OCI-LY7 (cell line): ENCODE measurements around the gene ZNF70. TPM values are rescaled to one million over a fixed set of nuclear protein-coding genes. Genes with fewer than 3 reads are reported as not detected.

ENCODE experiments used
- BruUV-seq: library from RNA; stranded (reverse); fragments of 400-500 nt; replicated peaks from 2 replicates; lab custom pipeline; 2021; lab: Mats Ljungman, UMichigan
- CTCF ChIA-PET: fragments of 300-600 bp; sonication (Branson Sonifier 250); formaldehyde crosslinking; loops from one replicate; lab custom pipeline; 2022; ENCODE audit warnings: antibody characterized with exemption; ENCODE audit not compliant: unreplicated experiment; lab: Charles Lee
- POLR2A ChIA-PET: fragments of 300-600 bp; sonication (Branson Sonifier 250); formaldehyde crosslinking; loops from one replicate; lab custom pipeline; 2022; ENCODE audit warnings: antibody characterized with exemption; lab: Charles Lee
- DNase-seq: peaks from one replicate; pipeline ENCODE4 v3.0.0-alpha.2; 2015; ENCODE audit warnings: low spot score
- H2AFZ ChIP-seq: fragments of 200-600 bp; sonication (generic), shearing (Covaris generic); 2 replicates; pipeline ENCODE4 v1.6.1; 2014; ENCODE audit warnings: mild to moderate bottlenecking, antibody characterized with exemption, low read length, moderate library complexity
- H3K27ac ChIP-seq: fragments of 200-600 bp; sonication (generic); 2 replicates; pipeline ENCODE4 v1.5.1; 2014; ENCODE audit warnings: mixed run types, low read depth, mild to moderate bottlenecking, moderate library complexity, low read length, inconsistent platforms; ENCODE audit not compliant: poor library complexity, severe bottlenecking
- H3K36me3 ChIP-seq: fragments of 200-600 bp; sonication (generic); 2 replicates; pipeline ENCODE4 v1.6.1; 2014; ENCODE audit warnings: mild to moderate bottlenecking, antibody characterized with exemption, low read length, moderate library complexity, mixed read lengths; ENCODE audit not compliant: insufficient read depth
- H3K4me1 ChIP-seq: fragments of 200-600 bp; sonication (generic); 2 replicates; pipeline ENCODE4 v1.5.1; 2014; ENCODE audit warnings: mild to moderate bottlenecking, low read length; ENCODE audit not compliant: insufficient read depth, poor library complexity, severe bottlenecking
- H3K4me2 ChIP-seq: fragments of 200-600 bp; sonication (generic); 2 replicates; pipeline ENCODE4 v1.6.1; 2014; ENCODE audit warnings: mild to moderate bottlenecking, low read length
- H3K4me3 ChIP-seq: fragments of 200-600 bp; sonication (generic); 2 replicates; pipeline ENCODE4 v1.5.1; 2014; ENCODE audit warnings: mild to moderate bottlenecking, low read depth, low read length; ENCODE audit not compliant: poor library complexity, severe bottlenecking
- H3K79me2 ChIP-seq: fragments of 200-600 bp; sonication (generic); 2 replicates; pipeline ENCODE4 v1.6.1; 2016; ENCODE audit warnings: low read depth, mild to moderate bottlenecking, low read length, moderate library complexity, mixed read lengths; ENCODE audit not compliant: insufficient read depth
- H3K9me2 ChIP-seq: fragments of 200-600 bp; sonication (generic); 2 replicates; pipeline ENCODE4 v1.6.1; 2016; ENCODE audit warnings: mild to moderate bottlenecking, low read length, mixed read lengths; ENCODE audit not compliant: insufficient read depth
- H3K9me3 ChIP-seq: fragments of 200-600 bp; sonication (generic); 2 replicates; pipeline ENCODE4 v1.6.1; 2014; ENCODE audit warnings: mild to moderate bottlenecking, mixed run types, low read length, mixed read lengths
- H4K20me1 ChIP-seq: fragments of 200-600 bp; sonication (generic); 2 replicates; pipeline ENCODE4 v1.6.1; 2014; ENCODE audit warnings: mild to moderate bottlenecking, antibody characterized with exemption, low read length, moderate library complexity, mixed read lengths; ENCODE audit not compliant: insufficient read depth
- CTCF ChIP-seq: fragments of 200-600 bp; sonication (generic); conservative IDR thresholded peaks from 2 replicates; pipeline ENCODE4 v1.5.1; 2014; ENCODE audit warnings: mild to moderate bottlenecking, antibody characterized with exemption, low read length, moderate library complexity, mixed read lengths
- EZH2phosphoT487 ChIP-seq: fragments of 200-600 bp; sonication (generic); IDR thresholded peaks from 2 replicates; pipeline ENCODE4 v1.6.1; 2018; ENCODE audit warnings: low read depth, borderline replicate concordance, mild to moderate bottlenecking, mixed run types, antibody characterized with exemption, low read length, moderate library complexity, mixed read lengths
- intact Hi-C: fragments of 100-400 bp; cut with micrococcal nuclease; formaldehyde crosslinking; loops from one replicate; pipeline ENCODE4 v1.10.0; 2022; ENCODE audit not compliant: unreplicated experiment
- total RNA-seq, 2 experiments: library from RNA; depleted of rRNA in 1 of 2; stranded (reverse); fragments of >200 nt in 1 of 2; shearing (Covaris generic) in 1 of 2; gene quantifications; 2 replicates each; pipeline ENCODE4 v1.2.3, GENCODE V29; 2014 to 2022

The ZNF70 gene
- total RNA-seq, 2 experiments from 2014 or later: 6.0 to 8.4 TPM

- BruUV-seq: no TSS peak
- Histone ChIP-seq H3K36me3 (no peaks in the 10 kb centered on the region), H3K4me2 (no peak overlapping the region), H3K79me2 (no peaks in the 10 kb centered on the region), H3K4me3 (no peak overlapping the region), H3K9me2 (no peaks in the 10 kb centered on the region), H3K27ac (no peak overlapping the region), H4K20me1 (no peaks in the 10 kb centered on the region), H3K9me3 (no peaks in the 10 kb centered on the region), H3K4me1 (peaks cover 11% of the 10 kb centered on the region), H2AFZ (no peak overlapping the region)
- DNase-seq: no peak
- ChIA-PET POLR2A (no interaction called here), CTCF (no interaction called here)
- no peak for TF ChIP-seq CTCF
- TF ChIP-seq EZH2phosphoT487: no peak
- intact Hi-C loops: no loop called here
Observed at GRCh38 chr22:23780146-23780748, 29.3 kb upstream of the ZNF70 start.

GRCh38 chr22:23779731-23780130 is 28.8 kb upstream of the ZNF70 start:
- CTCF ChIA-PET: no interaction called here
- BruUV-seq: no TSS peak

More at GRCh38 chr22:23779731-23780130, 28.8 kb upstream of the ZNF70 start:
- Histone ChIP-seq H4K20me1 (no peaks in the 10 kb centered on the region), H3K27ac (no peak overlapping the region), H3K4me3 (no peak overlapping the region), H2AFZ (no peak overlapping the region), H3K9me3 (no peaks in the 10 kb centered on the region), H3K9me2 (no peaks in the 10 kb centered on the region), H3K36me3 (no peaks in the 10 kb centered on the region), H3K79me2 (no peaks in the 10 kb centered on the region), H3K4me1 (peaks cover 11% of the 10 kb centered on the region), H3K4me2 (no peak overlapping the region)
- DNase-seq: no peak
- intact Hi-C loops: no loop called here
- POLR2A ChIA-PET: no interaction called here
- TF ChIP-seq EZH2phosphoT487: no peak
- TF ChIP-seq CTCF: no peak
